Hematopoietic multipotent progenitor cell treated with erythropoietin and hydrocortisone succinate and interleukin-3 and kit ligand, for 17 days (in vitro differentiated cells): Measurements from ENCODE around the gene ALG3.

Experiments
- DNase-seq: peaks from one replicate; pipeline ENCODE4 v3.0.0-alpha.2; 2015; ENCODE audit warnings: low spot score

Gene ALG3

GRCh38 chr3:184196536-184196935, 52.2 kb downstream of the ALG3 start:
- DNase-seq: no peak

GRCh38 chr3:184193991-184194539, 54.7 kb downstream of the ALG3 start:
- DNase-seq: no peak

DNA sequence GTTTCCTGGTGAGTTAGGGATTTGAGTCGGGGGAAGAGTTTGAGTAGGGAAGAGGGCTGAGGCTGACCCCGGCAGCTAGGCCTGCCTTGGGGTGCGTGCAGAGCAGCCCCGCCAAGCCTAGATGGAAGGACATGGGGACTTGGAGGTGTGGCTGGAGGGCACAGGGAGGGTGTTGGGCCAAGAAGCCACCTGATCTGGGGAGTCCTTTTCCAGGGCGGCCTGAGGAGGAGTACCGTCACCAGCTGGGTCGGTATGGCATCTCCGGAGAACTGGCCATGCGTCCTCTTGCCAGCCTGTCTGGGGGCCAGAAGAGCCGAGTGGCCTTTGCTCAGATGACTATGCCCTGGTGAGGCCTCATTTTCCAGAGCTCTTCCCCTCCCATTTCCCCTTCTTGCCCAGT, 55.9 kb downstream of the ALG3 start:
- DNase-seq: no peak
